ENCODE measurements around the gene FRAT1. TPM values are rescaled to one million over a fixed set of nuclear protein-coding genes. Genes with fewer than 3 reads are reported as not detected.

FRAT1 gene
- total and polyA plus RNA-seq, 2 of the 13 experiments (the other 11 are each of a cell fraction or from before 2014, with no cell fraction given), result 1.7 to 2.3 TPM

DNA sequence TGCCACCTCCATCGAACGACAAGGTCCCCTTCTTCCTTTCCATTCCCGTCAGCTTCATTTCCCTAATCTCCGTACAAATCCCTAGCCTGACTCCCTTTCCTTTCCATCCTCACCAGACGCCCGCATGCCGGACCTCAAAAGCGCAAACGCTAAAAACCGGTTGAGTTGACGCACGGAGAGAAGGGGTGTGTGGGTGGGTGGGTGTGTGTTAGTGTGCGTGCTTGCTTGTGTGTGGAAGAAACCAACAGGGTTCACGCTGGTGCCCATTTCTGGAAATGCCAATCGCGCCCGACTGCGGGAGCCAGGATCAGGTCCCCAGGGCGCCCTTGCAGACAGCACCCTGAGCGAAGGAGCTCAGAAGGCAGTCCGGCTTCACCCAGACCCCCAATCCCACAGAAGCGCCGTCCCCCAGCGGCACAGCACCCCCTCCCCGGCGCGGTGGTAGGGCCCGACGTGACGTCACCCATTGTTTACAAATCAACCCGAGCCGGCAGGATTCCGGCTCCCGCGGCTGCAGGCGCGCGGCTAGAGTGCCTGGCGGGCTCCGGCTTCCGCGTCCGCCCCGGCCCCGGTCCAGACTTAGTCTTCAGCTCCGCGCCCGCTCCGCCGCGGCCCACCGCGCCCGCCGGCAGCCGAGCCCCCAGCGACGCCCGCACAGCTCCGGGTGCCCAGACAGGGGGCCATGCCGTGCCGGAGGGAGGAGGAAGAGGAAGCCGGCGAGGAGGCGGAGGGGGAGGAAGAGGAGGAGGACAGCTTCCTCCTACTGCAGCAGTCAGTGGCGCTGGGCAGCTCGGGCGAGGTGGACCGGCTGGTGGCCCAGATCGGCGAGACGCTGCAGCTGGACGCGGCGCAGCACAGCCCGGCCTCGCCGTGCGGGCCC, at the start of gene FRAT1 (continued):
- TF ChIP-seq ZIK1 (CRISPR knock-in tag; IDR thresholded peaks at IDR 0.05; ENCODE audit: borderline replicate concordance, low read depth) (no peak), ELK4 (CRISPR knock-in tag; IDR thresholded peaks at IDR 0.05; ENCODE audit: borderline replicate concordance) (no peak), ZSCAN30 (CRISPR knock-in tag; IDR thresholded peaks at IDR 0.05) (no peak), ISL2 (CRISPR knock-in tag; IDR thresholded peaks at IDR 0.05) (no peak), KDM3A (CRISPR knock-in tag; IDR thresholded peaks at IDR 0.05; ENCODE audit: low read depth) (no peak), SETDB1 (CRISPR knock-in tag; IDR thresholded peaks at IDR 0.05; ENCODE audit: borderline replicate concordance) (no peak), NONO (IDR thresholded peaks at IDR 0.05) (no peak), NONO (CRISPR knock-in tag; conservative IDR thresholded peaks at IDR 0.05) (no peak), HNRNPLL (IDR thresholded peaks at IDR 0.05; ENCODE audit: low read depth, low read length, poor library complexity, severe bottlenecking) (peak; percentile 65), TARDBP (CRISPR knock-in tag; IDR thresholded peaks at IDR 0.05) (no peak), MLX (CRISPR knock-in tag; IDR thresholded peaks at IDR 0.05) (no peak), ZNF574 (CRISPR knock-in tag; IDR thresholded peaks at IDR 0.05) (peak; percentile 79), HNRNPK (IDR thresholded peaks at IDR 0.05; ENCODE audit: low read depth, low read length, poor library complexity, severe bottlenecking) (peak; percentile 27), ESRRA (CRISPR knock-in tag; IDR thresholded peaks at IDR 0.05; ENCODE audit: low read depth) (no peak), ZNF792 (CRISPR knock-in tag; IDR thresholded peaks at IDR 0.05) (no peak)
- TF ChIP-seq, protein P1, sequence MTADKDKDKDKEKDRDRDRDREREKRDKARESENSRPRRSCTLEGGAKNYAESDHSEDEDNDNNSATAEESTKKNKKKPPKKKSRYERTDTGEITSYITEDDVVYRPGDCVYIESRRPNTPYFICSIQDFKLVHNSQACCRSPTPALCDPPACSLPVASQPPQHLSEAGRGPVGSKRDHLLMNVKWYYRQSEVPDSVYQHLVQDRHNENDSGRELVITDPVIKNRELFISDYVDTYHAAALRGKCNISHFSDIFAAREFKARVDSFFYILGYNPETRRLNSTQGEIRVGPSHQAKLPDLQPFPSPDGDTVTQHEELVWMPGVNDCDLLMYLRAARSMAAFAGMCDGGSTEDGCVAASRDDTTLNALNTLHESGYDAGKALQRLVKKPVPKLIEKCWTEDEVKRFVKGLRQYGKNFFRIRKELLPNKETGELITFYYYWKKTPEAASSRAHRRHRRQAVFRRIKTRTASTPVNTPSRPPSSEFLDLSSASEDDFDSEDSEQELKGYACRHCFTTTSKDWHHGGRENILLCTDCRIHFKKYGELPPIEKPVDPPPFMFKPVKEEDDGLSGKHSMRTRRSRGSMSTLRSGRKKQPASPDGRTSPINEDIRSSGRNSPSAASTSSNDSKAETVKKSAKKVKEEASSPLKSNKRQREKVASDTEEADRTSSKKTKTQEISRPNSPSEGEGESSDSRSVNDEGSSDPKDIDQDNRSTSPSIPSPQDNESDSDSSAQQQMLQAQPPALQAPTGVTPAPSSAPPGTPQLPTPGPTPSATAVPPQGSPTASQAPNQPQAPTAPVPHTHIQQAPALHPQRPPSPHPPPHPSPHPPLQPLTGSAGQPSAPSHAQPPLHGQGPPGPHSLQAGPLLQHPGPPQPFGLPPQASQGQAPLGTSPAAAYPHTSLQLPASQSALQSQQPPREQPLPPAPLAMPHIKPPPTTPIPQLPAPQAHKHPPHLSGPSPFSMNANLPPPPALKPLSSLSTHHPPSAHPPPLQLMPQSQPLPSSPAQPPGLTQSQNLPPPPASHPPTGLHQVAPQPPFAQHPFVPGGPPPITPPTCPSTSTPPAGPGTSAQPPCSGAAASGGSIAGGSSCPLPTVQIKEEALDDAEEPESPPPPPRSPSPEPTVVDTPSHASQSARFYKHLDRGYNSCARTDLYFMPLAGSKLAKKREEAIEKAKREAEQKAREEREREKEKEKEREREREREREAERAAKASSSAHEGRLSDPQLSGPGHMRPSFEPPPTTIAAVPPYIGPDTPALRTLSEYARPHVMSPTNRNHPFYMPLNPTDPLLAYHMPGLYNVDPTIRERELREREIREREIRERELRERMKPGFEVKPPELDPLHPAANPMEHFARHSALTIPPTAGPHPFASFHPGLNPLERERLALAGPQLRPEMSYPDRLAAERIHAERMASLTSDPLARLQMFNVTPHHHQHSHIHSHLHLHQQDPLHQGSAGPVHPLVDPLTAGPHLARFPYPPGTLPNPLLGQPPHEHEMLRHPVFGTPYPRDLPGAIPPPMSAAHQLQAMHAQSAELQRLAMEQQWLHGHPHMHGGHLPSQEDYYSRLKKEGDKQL (CRISPR knock-in tag; IDR thresholded peaks at IDR 0.05; ENCODE audit: low read depth), result no peak
- TF ChIP-seq, protein P2, sequence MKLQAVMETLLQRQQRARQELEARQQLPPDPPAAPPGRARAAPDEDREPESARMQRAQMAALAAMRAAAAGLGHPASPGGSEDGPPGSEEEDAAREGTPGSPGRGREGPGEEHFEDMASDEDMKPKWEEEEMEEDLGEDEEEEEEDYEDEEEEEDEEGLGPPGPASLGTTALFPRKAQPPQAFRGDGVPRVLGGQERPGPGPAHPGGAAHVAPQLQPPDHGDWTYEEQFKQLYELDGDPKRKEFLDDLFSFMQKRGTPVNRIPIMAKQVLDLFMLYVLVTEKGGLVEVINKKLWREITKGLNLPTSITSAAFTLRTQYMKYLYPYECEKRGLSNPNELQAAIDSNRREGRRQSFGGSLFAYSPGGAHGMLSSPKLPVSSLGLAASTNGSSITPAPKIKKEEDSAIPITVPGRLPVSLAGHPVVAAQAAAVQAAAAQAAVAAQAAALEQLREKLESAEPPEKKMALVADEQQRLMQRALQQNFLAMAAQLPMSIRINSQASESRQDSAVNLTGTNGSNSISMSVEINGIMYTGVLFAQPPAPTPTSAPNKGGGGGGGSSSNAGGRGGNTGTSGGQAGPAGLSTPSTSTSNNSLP (IDR thresholded peaks at IDR 0.05; ENCODE audit: low read depth, low read length), result no peak

Measured in HepG2 (cell line).